T follicular helper cell (primary cell): ENCODE measurements around the gene EXOC6.

ENCODE experiments used
- DNase-seq: peaks from one replicate; pipeline ENCODE4 v3.0.0-alpha.2; 2020; ENCODE audit warnings: low read depth

Gene EXOC6

GRCh38 chr10:93027508-93027907 is 179.2 kb downstream of the EXOC6 start:
- no peak for DNase-seq

- DNase-seq = no peak
These were observed 180.6 kb downstream of the EXOC6 start for GRCh38 chr10:93028883-93029282.

- no peak for DNase-seq
These were observed 182.1 kb downstream of the EXOC6 start for GRCh38 chr10:93030409-93030808.

- no peak for DNase-seq
These were observed 183.9 kb downstream of the EXOC6 start for GRCh38 chr10:93032105-93032808.

GRCh38 chr10:93032809-93033137 is 184.5 kb downstream of the EXOC6 start:
- no peak for DNase-seq

GRCh38 chr10:93034426-93034825 is 186.1 kb downstream of the EXOC6 start:
- no peak for DNase-seq

- no peak for DNase-seq
These were observed 190.8 kb downstream of the EXOC6 start for GRCh38 chr10:93039110-93039509.

- DNase-seq = no peak
These were observed 191.4 kb downstream of the EXOC6 start for GRCh38 chr10:93039721-93040120.

- DNase-seq = no peak
These were observed 206.2 kb downstream of the EXOC6 start for GRCh38 chr10:93054486-93054885.

GRCh38 chr10:93058139-93058538 is 209.8 kb downstream of the EXOC6 start:
- no peak for DNase-seq

- DNase-seq = no peak
These were observed 211.9 kb downstream of the EXOC6 start, which contains the start of gene CYP26C1 for GRCh38 chr10:93059975-93060886. TSS of gene CYP26C1 (plus strand) at chr10:93060798. CDS start at chr10:93061264, 466 bp downstream.

- DNase-seq = no peak
These were observed 212.7 kb downstream of the EXOC6 start for GRCh38 chr10:93060887-93061593.

- no peak for DNase-seq
These were observed 213.5 kb downstream of the EXOC6 start for GRCh38 chr10:93061594-93062513.

GRCh38 chr10:93062514-93063143 is 214.3 kb downstream of the EXOC6 start:
- DNase-seq = peak; percentile 10

GRCh38 chr10:93063144-93063976 is 215.0 kb downstream of the EXOC6 start:
- DNase-seq = no peak

GRCh38 chr10:93063977-93064660 is 215.8 kb downstream of the EXOC6 start:
- no peak for DNase-seq

GRCh38 chr10:93064874-93065660 is 216.7 kb downstream of the EXOC6 start:
- no peak for DNase-seq

GRCh38 chr10:93065675-93066543 is 217.6 kb downstream of the EXOC6 start:
- no peak for DNase-seq
